KG1 (cell line): ENCODE data around the gene SS18L1.

Source experiments
- DNase-seq: peaks from one replicate; lab custom pipeline; 2025; lab: John Stamatoyannopoulos, UW

Gene SS18L1

GRCh38 chr20:62195736-62196135 lies 52.2 kb downstream of the SS18L1 start:
- DNase-seq: no peak

- no peak for DNase-seq
Observed at GRCh38 chr20:62196286-62196685, 52.7 kb downstream of the SS18L1 start.

- DNase-seq: no peak
Observed at GRCh38 chr20:62197311-62197710, 53.7 kb downstream of the SS18L1 start.

- DNase-seq: no peak
Observed at GRCh38 chr20:62197801-62198200, 54.2 kb downstream of the SS18L1 start.

GRCh38 chr20:62198496-62198895 lies 54.9 kb downstream of the SS18L1 start:
- no peak for DNase-seq

- no peak for DNase-seq
Observed at GRCh38 chr20:62198931-62199330, 55.4 kb downstream of the SS18L1 start.

GRCh38 chr20:62200491-62201172 lies 57.1 kb downstream of the SS18L1 start:
- no peak for DNase-seq

- no peak for DNase-seq
Observed at GRCh38 chr20:62201173-62202082, 57.9 kb downstream of the SS18L1 start.

- DNase-seq: no peak
Observed at GRCh38 chr20:62202083-62202395, 58.5 kb downstream of the SS18L1 start.

- DNase-seq: no peak
Observed at GRCh38 chr20:62202676-62203377, 59.3 kb downstream of the SS18L1 start.

- DNase-seq: no peak
Observed at GRCh38 chr20:62203378-62204030, 59.9 kb downstream of the SS18L1 start.

- DNase-seq: no peak
Observed at GRCh38 chr20:62205618-62206387, 62.2 kb downstream of the SS18L1 start.

GRCh38 chr20:62206388-62206775 lies 62.8 kb downstream of the SS18L1 start:
- DNase-seq: no peak

GRCh38 chr20:62208061-62208794 lies 64.7 kb downstream of the SS18L1 start:
- no peak for DNase-seq

GRCh38 chr20:62208795-62209755 lies 65.5 kb downstream of the SS18L1 start:
- no peak for DNase-seq

GRCh38 chr20:62209850-62210495 lies 66.4 kb downstream of the SS18L1 start:
- no peak for DNase-seq

GRCh38 chr20:62210496-62210855 lies 66.9 kb downstream of the SS18L1 start:
- no peak for DNase-seq

- DNase-seq: no peak
Observed at GRCh38 chr20:62211216-62211615, 67.6 kb downstream of the SS18L1 start.

GRCh38 chr20:62211769-62212288 lies 68.3 kb downstream of the SS18L1 start:
- no peak for DNase-seq
